Testis (tissue), 3 donors: ENCODE data around the gene CTSC. TPM values are rescaled to one million over a fixed set of nuclear protein-coding genes. Genes with fewer than 3 reads are reported as not detected.

Experiments
- DNase-seq: peaks from one replicate; pipeline ENCODE4 v3.0.0-alpha.2; 2019
- H3K27ac ChIP-seq, 2 donors: fragments of 200-600 bp; sonication (generic); one replicate each; pipeline ENCODE4 v1.5.1; 2019
- H3K27me3 ChIP-seq: fragments of 200-600 bp; sonication (generic); one replicate; pipeline ENCODE4 v1.5.1; 2019
- H3K36me3 ChIP-seq: fragments of 200-600 bp; sonication (generic); one replicate; pipeline ENCODE4 v1.5.1; 2017; ENCODE audit warnings: low read depth; ENCODE audit errors: missing control alignments
- H3K4me1 ChIP-seq: fragments of 200-600 bp; sonication (generic); one replicate; pipeline ENCODE4 v1.5.1; 2019
- H3K4me3 ChIP-seq, 2 donors: fragments of 200-600 bp; sonication (generic); one replicate each; pipeline ENCODE4 v1.5.1; 2017 to 2019
- H3K9me3 ChIP-seq: fragments of 200-600 bp; sonication (generic); one replicate; pipeline ENCODE4 v1.5.1; 2017
- POLR2A ChIP-seq: fragments of 450-650 bp; IDR thresholded peaks from one replicate; pipeline ENCODE4 v1.6.1; 2017; ENCODE audit warnings: antibody characterized with exemption, mild to moderate bottlenecking, moderate library complexity
- WGBS, 2 donors: methylation state at CpG; one replicate each; pipeline ENCODE4 v1.1.5; 2018; 5-methylcytosine and 5-hydroxymethylcytosine counted together
- intact Hi-C: fragments of 100-400 bp; cut with DNase I; formaldehyde crosslinking; loops from one replicate; pipeline ENCODE4 v1.15.1; 2023; ENCODE audit warnings: low total_unique reads
- polyA plus RNA-seq: library from polyadenylated mRNA; stranded (reverse); fragments of 350-450 nt; fragmentation: Illumina TruSeq; extraction: RNeasy Lipid Tissue Mini Kit (QIAGEN cat#74804); gene quantifications from one replicate; pipeline ENCODE4 v1.2.3, GENCODE V29; 2014; ENCODE audit warnings: low read depth, low replicate concordance; ENCODE audit not compliant: insufficient read depth
- total RNA-seq, 2 donors: library from RNA; depleted of rRNA; stranded (reverse); fragments of >200 nt; gene quantifications; one replicate each; pipeline ENCODE4 v1.2.3, GENCODE V29; 2016
- TF ChIP-seq, protein P1 (sequence below), 3 experiments: fragments of 450-650 bp in 2 of 3; fragments of 200-600 bp in 1 of 3; sonication (generic) in 1 of 3; IDR thresholded peaks; one replicate each; pipeline ENCODE4 v1.5.1; 2016 to 2019; ENCODE audit warnings: antibody characterized with exemption in 3 of 3, mild to moderate bottlenecking in 2 of 3, moderate library complexity in 1 of 3

CTSC gene
- total and polyA plus RNA-seq, 3 donors from 2014 or later = 39.1 to 71.0 (median 65.3) TPM

DNA sequence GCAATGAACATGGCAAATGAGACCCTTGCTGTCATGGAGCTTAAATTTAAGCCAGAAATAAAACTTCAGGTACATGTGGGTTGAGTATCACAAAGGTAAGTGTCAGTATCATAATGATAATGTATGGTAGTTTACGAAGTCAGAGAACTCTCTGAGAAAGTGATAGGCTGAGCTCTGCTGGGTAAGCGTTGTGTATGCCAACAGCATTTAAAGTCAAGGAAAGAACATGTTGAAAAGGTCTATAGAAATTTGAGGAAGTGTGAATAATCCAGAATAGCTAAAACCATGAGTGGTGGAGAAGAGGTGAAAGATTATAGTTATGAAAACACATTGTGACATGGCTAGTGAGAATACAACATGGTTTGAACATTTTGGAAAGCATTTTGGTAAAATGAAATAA, 17.4 kb upstream of the CTSC start:
- Histone ChIP-seq H3K36me3 (no peaks in the 10 kb centered on the region), H3K4me1 (peaks cover 6% of the 10 kb centered on the region), H3K4me3 (no peak overlapping the region), H3K27me3 (no peaks in the 10 kb centered on the region), H3K27ac (no peak overlapping the region), H3K9me3 (no peaks in the 10 kb centered on the region)
- DNase-seq = no peak
- intact Hi-C loops = no loop called here
- 85 to 88% methylated on average over 2 of the region's 2 CpGs for WGBS, 2 donors
- TF ChIP-seq, protein P1, sequence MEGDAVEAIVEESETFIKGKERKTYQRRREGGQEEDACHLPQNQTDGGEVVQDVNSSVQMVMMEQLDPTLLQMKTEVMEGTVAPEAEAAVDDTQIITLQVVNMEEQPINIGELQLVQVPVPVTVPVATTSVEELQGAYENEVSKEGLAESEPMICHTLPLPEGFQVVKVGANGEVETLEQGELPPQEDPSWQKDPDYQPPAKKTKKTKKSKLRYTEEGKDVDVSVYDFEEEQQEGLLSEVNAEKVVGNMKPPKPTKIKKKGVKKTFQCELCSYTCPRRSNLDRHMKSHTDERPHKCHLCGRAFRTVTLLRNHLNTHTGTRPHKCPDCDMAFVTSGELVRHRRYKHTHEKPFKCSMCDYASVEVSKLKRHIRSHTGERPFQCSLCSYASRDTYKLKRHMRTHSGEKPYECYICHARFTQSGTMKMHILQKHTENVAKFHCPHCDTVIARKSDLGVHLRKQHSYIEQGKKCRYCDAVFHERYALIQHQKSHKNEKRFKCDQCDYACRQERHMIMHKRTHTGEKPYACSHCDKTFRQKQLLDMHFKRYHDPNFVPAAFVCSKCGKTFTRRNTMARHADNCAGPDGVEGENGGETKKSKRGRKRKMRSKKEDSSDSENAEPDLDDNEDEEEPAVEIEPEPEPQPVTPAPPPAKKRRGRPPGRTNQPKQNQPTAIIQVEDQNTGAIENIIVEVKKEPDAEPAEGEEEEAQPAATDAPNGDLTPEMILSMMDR (IDR thresholded peaks at IDR 0.05) = no peak
- no peak for TF ChIP-seq POLR2A

- intact Hi-C loops = no loop called here
- 61 to 67% methylated on average over 4 of the region's 4 CpGs for WGBS, 2 donors
Measured at GRCh38 chr11:88353835-88354496, 16.4 kb upstream of the CTSC start.

DNA sequence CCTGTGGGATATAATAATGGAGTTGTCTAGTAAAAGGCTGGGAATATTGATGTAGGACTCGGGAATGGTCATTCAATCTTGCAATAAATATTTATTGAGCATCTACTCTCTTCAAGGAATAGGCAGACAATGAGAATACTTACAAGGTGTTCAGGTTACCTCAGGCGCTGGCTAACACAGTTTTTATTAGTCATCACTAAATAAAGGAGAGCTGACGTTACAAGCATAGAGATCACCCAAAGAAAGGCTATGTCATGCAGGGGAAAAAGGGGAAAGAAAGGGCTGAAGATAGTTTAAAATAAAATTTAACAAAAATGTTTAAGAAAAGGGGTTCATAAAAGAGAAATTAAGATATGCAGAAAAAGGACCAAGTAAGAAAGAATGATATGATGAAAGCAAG, 15.8 kb upstream of the CTSC start:
- H3K36me3 ChIP-seq = no peaks in the 10 kb centered on the region
- H3K4me1 ChIP-seq = peaks cover 6% of the 10 kb centered on the region
- no peaks in the 10 kb centered on the region for H3K9me3 ChIP-seq
- H3K4me3 ChIP-seq = no peak overlapping the region
- WGBS, 2 donors = 89 to 91% methylated on average over 3 of the region's 3 CpGs
- intact Hi-C loops = no loop called here
- DNase-seq = no peak
- H3K27ac ChIP-seq = no peak overlapping the region
- TF ChIP-seq POLR2A = no peak
- TF ChIP-seq, protein P1 (IDR thresholded peaks at IDR 0.05) = no peak
- no peaks in the 10 kb centered on the region for H3K27me3 ChIP-seq

More at GRCh38 chr11:88353835-88354496, 16.4 kb upstream of the CTSC start:
- DNase-seq = no peak
- no peaks in the 10 kb centered on the region for H3K27me3 ChIP-seq
- H3K27ac ChIP-seq = no peak overlapping the region
- no peak overlapping the region for H3K4me3 ChIP-seq
- peaks cover 6% of the 10 kb centered on the region for H3K4me1 ChIP-seq
- no peaks in the 10 kb centered on the region for H3K9me3 ChIP-seq
- H3K36me3 ChIP-seq = no peaks in the 10 kb centered on the region
- no peak for TF ChIP-seq POLR2A
- TF ChIP-seq, protein P1 (IDR thresholded peaks at IDR 0.05) = no peak

DNA sequence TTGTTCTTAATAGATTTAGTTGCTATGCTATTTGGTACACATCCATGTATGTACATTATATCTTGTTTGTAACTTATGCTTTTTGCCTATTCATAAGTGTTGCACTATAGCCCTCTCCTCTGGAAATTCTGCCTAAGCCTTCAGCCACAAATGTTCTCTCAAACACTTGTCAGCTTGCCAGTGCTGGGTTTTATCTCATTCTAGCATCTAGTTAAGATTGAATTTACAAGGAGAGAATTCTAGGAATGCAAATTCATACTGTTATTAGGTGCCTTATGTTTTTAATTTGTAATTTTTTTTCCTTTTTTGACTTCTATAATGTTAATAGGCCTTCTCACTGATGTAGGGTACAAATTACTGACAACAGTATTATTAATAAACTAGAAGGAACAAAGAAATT, 14.6 kb upstream of the CTSC start:
- H3K4me1 ChIP-seq = peaks cover 2% of the 10 kb centered on the region
- H3K27ac ChIP-seq = no peak overlapping the region
- H3K36me3 ChIP-seq = no peaks in the 10 kb centered on the region
- TF ChIP-seq POLR2A = no peak
- TF ChIP-seq, protein P1 (IDR thresholded peaks at IDR 0.05) = no peak
- intact Hi-C loops = no loop called here
- DNase-seq = no peak
- H3K4me3 ChIP-seq = no peak overlapping the region
- H3K9me3 ChIP-seq = no peaks in the 10 kb centered on the region
- H3K27me3 ChIP-seq = no peaks in the 10 kb centered on the region

GRCh38 chr11:88348870-88349269, 11.3 kb upstream of the CTSC start:
- WGBS, 2 donors = 74 to 96% methylated on average over 1 of the region's 1 CpG
- no peaks in the 10 kb centered on the region for H3K27me3 ChIP-seq
- TF ChIP-seq POLR2A = no peak
- TF ChIP-seq, protein P1 (IDR thresholded peaks at IDR 0.05) = no peak
- H3K36me3 ChIP-seq = no peaks in the 10 kb centered on the region
- no peak for DNase-seq
- no peak overlapping the region for H3K27ac ChIP-seq
- no peak overlapping the region for H3K4me3 ChIP-seq
- H3K9me3 ChIP-seq = no peaks in the 10 kb centered on the region
- intact Hi-C loops = no loop called here
- H3K4me1 ChIP-seq = no peaks in the 10 kb centered on the region
